GM23338 (cell line): ENCODE data around the gene SLC6A19. TPM values are rescaled to one million over a fixed set of nuclear protein-coding genes. Genes with fewer than 3 reads are reported as not detected.

Source experiments
- ATAC-seq: fragments of 200-7000 bp; cut with Tn5 transposase; 3 replicates; pipeline ENCODE4 v1.9.1; 2020
- DNase-seq: peaks from one replicate; pipeline ENCODE4 v3.0.0-alpha.2; 2015; ENCODE audit warnings: low spot score
- H2AFZ ChIP-seq: fragments of 200-600 bp; sonication (generic); 2 replicates; pipeline ENCODE4 v1.8.0; 2016; ENCODE audit warnings: antibody characterized with exemption, mild to moderate bottlenecking, moderate library complexity
- H3F3A ChIP-seq: fragments of 200-600 bp; sonication (generic); replicated peaks from 2 replicates; pipeline ENCODE4 v1.8.0; 2017; ENCODE audit warnings: antibody characterized with exemption, mixed run types, low read depth
- H3K27ac ChIP-seq: fragments of 200-600 bp; sonication (generic); 2 replicates; pipeline ENCODE4 v1.6.1; 2016; ENCODE audit warnings: low read depth
- H3K27me3 ChIP-seq: fragments of 200-600 bp; sonication (generic); 2 replicates; pipeline ENCODE4 v1.8.0; 2016; ENCODE audit warnings: mild to moderate bottlenecking, mixed run types, moderate library complexity; ENCODE audit not compliant: insufficient read depth
- H3K36me3 ChIP-seq: fragments of 200-600 bp; sonication (generic); 2 replicates; pipeline ENCODE4 v1.8.0; 2016; ENCODE audit warnings: mild to moderate bottlenecking; ENCODE audit not compliant: insufficient read depth
- H3K4me1 ChIP-seq: fragments of 200-600 bp; sonication (generic); 2 replicates; pipeline ENCODE4 v1.8.0; 2016; ENCODE audit warnings: mild to moderate bottlenecking, moderate library complexity; ENCODE audit not compliant: insufficient read depth
- H3K4me2 ChIP-seq: fragments of 200-600 bp; sonication (generic); 2 replicates; pipeline ENCODE4 v1.7.1; 2017; ENCODE audit warnings: mixed run types
- H3K4me3 ChIP-seq: fragments of 200-600 bp; sonication (generic); 2 replicates; pipeline ENCODE4 v1.6.1; 2016; ENCODE audit warnings: mixed run types
- H3K79me2 ChIP-seq: fragments of 200-600 bp; sonication (generic); replicated peaks from 2 replicates; pipeline ENCODE4 v1.8.0; 2017; ENCODE audit warnings: mild to moderate bottlenecking; ENCODE audit not compliant: insufficient read depth
- H3K9me2 ChIP-seq: fragments of 200-600 bp; sonication (generic); 2 replicates; pipeline ENCODE4 v1.8.0; 2017; ENCODE audit not compliant: insufficient read depth
- H4K20me1 ChIP-seq: fragments of 200-600 bp; sonication (generic); replicated peaks from 2 replicates; pipeline ENCODE4 v1.8.0; 2017; ENCODE audit warnings: mild to moderate bottlenecking; ENCODE audit not compliant: insufficient read depth
- H3K27ac Mint-ChIP-seq: 2 replicates; pipeline ENCODE4 v1.8.0; 2020; ENCODE audit warnings: inconsistent platforms, mild to moderate bottlenecking, moderate library complexity, mixed read lengths
- H3K27me3 Mint-ChIP-seq: 3 replicates; pipeline ENCODE4 v1.8.0; 2022; ENCODE audit warnings: low read depth, mild to moderate bottlenecking, moderate library complexity, mixed read lengths, inconsistent platforms; ENCODE audit not compliant: insufficient read depth, poor library complexity
- H3K36me3 Mint-ChIP-seq: 3 replicates; pipeline ENCODE4 v1.8.0; 2021; ENCODE audit warnings: low read depth, mild to moderate bottlenecking, inconsistent platforms, moderate library complexity, mixed read lengths
- H3K4me1 Mint-ChIP-seq: 3 replicates; pipeline ENCODE4 v1.8.0; 2020; ENCODE audit warnings: mild to moderate bottlenecking, inconsistent platforms, mixed read lengths
- H3K4me3 Mint-ChIP-seq: 3 replicates; pipeline ENCODE4 v1.8.0; 2021; ENCODE audit warnings: moderate library complexity, mild to moderate bottlenecking, inconsistent platforms, mixed read lengths
- H3K9me3 Mint-ChIP-seq: 3 replicates; pipeline ENCODE4 v1.8.0; 2020; ENCODE audit warnings: moderate library complexity, mild to moderate bottlenecking, inconsistent platforms, mixed read lengths
- CREB1 ChIP-seq: fragments of 250-450 bp; sonication (Bioruptor Pico); IDR thresholded peaks from 2 replicates; pipeline ENCODE4 v1.5.0; 2020; ENCODE audit warnings: low read depth, mild to moderate bottlenecking, moderate library complexity
- CTCF ChIP-seq, 2 experiments: fragments of 200-600 bp in 1 of 2; sonication (generic) in 1 of 2; conservative IDR thresholded peaks; 2 replicates each; pipeline versions ENCODE4 v1.5.1 to v1.6.1; 2016 to 2017; ENCODE audit warnings: antibody characterized with exemption in 2 of 2, low read depth in 2 of 2, mild to moderate bottlenecking in 2 of 2, moderate library complexity in 1 of 2
- ETS1 ChIP-seq: IDR thresholded peaks from 2 replicates; pipeline ENCODE4 v1.6.1; 2016; ENCODE audit warnings: antibody characterized with exemption
- EZH2 ChIP-seq: fragments of 200-600 bp; sonication (generic); IDR thresholded peaks from one replicate; pipeline ENCODE4 v1.8.0; 2017; ENCODE audit warnings: antibody characterized with exemption, mild to moderate bottlenecking, low read depth; ENCODE audit not compliant: unreplicated experiment
- EZH2phosphoT487 ChIP-seq: fragments of 200-600 bp; sonication (generic); IDR thresholded peaks from one replicate; pipeline ENCODE4 v1.8.1; 2018; ENCODE audit warnings: antibody characterized with exemption; ENCODE audit not compliant: unreplicated experiment
- JUNB ChIP-seq: IDR thresholded peaks from one replicate; pipeline ENCODE4 v1.6.1; 2016; ENCODE audit warnings: antibody characterized with exemption; ENCODE audit not compliant: unreplicated experiment
- NANOG ChIP-seq: IDR thresholded peaks from 2 replicates; pipeline ENCODE4 v1.6.1; 2016; ENCODE audit warnings: antibody characterized with exemption, borderline replicate concordance
- POLR2AphosphoS5 ChIP-seq: IDR thresholded peaks from 2 replicates; pipeline ENCODE4 v1.6.1; 2016; ENCODE audit warnings: antibody characterized with exemption, low read depth
- REST ChIP-seq: IDR thresholded peaks from one replicate; pipeline ENCODE4 v1.6.1; 2018; ENCODE audit warnings: antibody characterized with exemption; ENCODE audit not compliant: unreplicated experiment
- STAT1 ChIP-seq: IDR thresholded peaks from one replicate; pipeline ENCODE4 v1.6.1; 2016; ENCODE audit warnings: antibody characterized with exemption; ENCODE audit not compliant: unreplicated experiment
- ZNF114 ChIP-seq: fragments of 250-450 bp; sonication (Bioruptor Pico); IDR thresholded peaks from 2 replicates; pipeline ENCODE4 v1.5.0; 2020; ENCODE audit warnings: mild to moderate bottlenecking, moderate library complexity
- ZNF331 ChIP-seq: fragments of 250-450 bp; sonication (Bioruptor Pico); IDR thresholded peaks from 2 replicates; pipeline ENCODE4 v1.5.0; 2020; ENCODE audit warnings: low read depth, mild to moderate bottlenecking, moderate library complexity
- ZNF462 ChIP-seq: fragments of 250-450 bp; sonication (Bioruptor Pico); IDR thresholded peaks from 2 replicates; pipeline ENCODE4 v1.5.0; 2020; ENCODE audit warnings: mild to moderate bottlenecking, moderate library complexity
- polyA plus RNA-seq: library from polyadenylated mRNA; unstranded; fragments of >200 nt; fragmentation: Nextera tagmentation; extraction: Ambion mirVana; gene quantifications from 2 replicates; pipeline ENCODE4 v1.2.1, GENCODE V29; 2016
- total RNA-seq: library from RNA; depleted of rRNA; stranded (reverse); fragments of >200 nt; shearing (Covaris generic); gene quantifications from 2 replicates; pipeline ENCODE4 v1.2.3, GENCODE V29; 2014

Gene SLC6A19
- total and polyA plus RNA-seq, 2 experiments from 2014 or later: not detected

- ATAC-seq (no peak), DNase-seq (no peak)
- H3K79me2 ChIP-seq: no peaks in the 10 kb centered on the region
- H4K20me1 ChIP-seq: no peaks in the 10 kb centered on the region
- H3K4me2 ChIP-seq: no peak overlapping the region
- no peaks in the 10 kb centered on the region for H3K9me2 ChIP-seq
- no peaks in the 10 kb centered on the region for H3K4me1 ChIP-seq
- Mint-ChIP-seq H3K27ac (no peak overlapping the region), H3K4me1 (no peaks in the 10 kb centered on the region), H3K9me3 (no peaks in the 10 kb centered on the region), H3K27me3 (peaks cover 9% of the 10 kb centered on the region), H3K4me3 (no peak overlapping the region), H3K36me3 (no peaks in the 10 kb centered on the region)
- H2AFZ ChIP-seq: no peak overlapping the region
- peaks cover 5% of the 10 kb centered on the region; the same call in 1 of the 2 replicates for H3F3A ChIP-seq
- TF ChIP-seq ZNF462 (CRISPR knock-in tag) (no peak), STAT1 (no peak), CTCF (conservative IDR thresholded peaks at IDR 0.05; ENCODE audit: low read depth in 2 of 2) (no peak), JUNB (no peak), EZH2 (no peak), EZH2phosphoT487 (no peak), ZNF114 (CRISPR knock-in tag) (no peak), POLR2AphosphoS5 (no peak), NANOG (no peak), CREB1 (CRISPR knock-in tag) (no peak), REST (no peak), ZNF331 (CRISPR knock-in tag) (no peak), ETS1 (no peak)
- H3K36me3 ChIP-seq: no peaks in the 10 kb centered on the region
- H3K27ac ChIP-seq: no peak overlapping the region
- no peaks in the 10 kb centered on the region for H3K27me3 ChIP-seq
- no peak overlapping the region for H3K4me3 ChIP-seq
Measured at GRCh38 chr5:1186351-1187233, 14.8 kb upstream of the SLC6A19 start.
